ENCODE measurements around the gene IL17REL.
"Not testable (repeated sequence)": the region's sequence is repeated elsewhere in the genome, so short reads cannot be mapped to it uniquely, and the experiment has no call there.

IL17REL gene

DNA sequence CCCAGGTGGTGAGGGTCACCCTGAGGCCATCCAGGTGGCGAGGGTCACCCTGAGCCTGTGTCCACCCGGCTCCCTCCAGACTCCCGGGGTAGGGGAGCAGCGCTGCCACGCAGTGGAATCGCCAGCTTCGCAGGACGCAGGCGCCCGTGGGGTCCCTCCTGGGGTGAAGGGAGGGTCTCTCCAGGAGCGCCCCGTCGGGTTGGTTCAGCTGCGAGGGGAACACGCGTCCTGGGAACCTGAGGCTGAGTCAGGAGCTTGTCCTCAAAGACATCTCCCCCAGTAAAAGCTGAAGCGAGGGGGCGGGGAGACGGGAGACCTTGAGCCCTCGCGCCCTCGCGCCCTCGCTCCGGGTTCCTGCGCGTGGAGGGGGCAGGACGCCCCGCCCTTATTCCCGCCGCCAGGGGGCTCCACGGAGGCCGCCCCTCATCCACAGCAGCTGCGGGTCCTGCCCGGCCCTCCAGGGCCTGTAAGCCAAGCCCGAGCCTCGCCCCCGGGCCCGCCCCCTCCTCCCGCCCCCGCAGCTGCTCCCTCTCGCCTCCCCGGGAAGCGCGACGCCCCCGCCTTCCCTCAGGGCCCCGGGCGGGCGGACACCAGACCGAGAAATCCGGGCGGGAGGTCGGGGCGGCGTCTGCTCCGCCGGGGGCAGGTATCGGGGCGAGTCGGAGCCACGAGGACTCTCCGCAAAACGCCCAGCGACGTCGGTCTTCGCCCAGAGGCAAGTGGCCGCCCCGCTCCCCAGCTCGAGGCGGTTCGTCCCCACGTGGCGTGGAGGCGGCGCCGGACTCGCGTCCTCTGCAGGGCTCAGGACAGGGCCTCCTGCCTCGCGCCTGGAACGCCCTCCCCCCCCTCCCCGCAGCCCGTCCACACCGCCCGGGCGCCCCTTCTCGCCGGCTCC is 29.2 kb downstream of the IL17REL start:
- DNase-seq = no peak

DNA sequence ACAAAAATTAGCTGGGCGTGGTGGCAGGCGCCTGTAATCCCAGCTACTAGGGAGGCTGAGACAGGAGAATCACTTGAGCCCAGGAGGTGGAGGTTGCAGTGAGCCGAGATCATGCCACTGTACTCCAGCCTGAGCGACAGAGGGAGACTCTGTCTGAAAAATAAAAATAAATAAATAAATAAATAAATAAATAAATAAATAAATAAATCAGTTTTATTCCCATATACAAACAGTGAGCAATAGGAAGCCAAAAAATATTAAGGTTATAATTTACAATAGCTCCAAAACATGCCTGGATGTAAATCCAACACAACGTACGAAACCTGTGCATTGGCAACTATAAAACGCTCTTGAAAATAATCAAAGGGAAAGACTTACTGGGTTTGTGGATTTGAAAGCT is 30.8 kb downstream of the IL17REL start:
- DNase-seq = not testable (repeated sequence)

DNA sequence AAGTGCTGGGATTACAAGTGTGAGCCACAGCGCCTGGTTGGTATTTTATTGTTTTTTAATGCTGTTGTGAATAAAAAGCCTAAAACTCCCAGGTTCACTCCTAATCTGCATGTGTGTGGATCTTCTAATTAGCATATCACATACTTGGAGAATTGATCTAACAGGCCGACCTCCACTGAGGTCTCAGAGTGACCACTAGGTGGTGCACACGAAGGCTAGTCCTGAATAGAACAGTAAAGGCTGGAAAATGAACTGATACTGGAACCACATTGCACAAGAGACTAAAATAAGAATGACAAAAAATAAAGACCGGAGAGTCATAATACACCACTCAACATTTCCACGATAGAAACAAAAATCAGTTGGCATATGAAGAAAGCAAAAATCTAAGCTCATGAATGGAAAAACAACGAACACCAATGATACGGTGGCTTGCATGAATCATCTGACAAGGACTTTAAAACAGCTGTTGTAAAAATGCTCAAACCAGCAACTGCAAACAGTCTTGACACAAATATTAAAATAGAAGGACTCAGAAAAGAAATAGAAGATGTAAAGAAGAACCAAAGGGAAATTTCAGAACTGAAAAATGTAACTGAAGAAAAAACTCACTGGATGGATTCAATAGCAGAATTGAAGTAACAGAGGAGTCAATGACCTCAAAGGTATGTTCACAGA is 32.8 kb downstream of the IL17REL start:
- peak; percentile 17 for DNase-seq

DNA sequence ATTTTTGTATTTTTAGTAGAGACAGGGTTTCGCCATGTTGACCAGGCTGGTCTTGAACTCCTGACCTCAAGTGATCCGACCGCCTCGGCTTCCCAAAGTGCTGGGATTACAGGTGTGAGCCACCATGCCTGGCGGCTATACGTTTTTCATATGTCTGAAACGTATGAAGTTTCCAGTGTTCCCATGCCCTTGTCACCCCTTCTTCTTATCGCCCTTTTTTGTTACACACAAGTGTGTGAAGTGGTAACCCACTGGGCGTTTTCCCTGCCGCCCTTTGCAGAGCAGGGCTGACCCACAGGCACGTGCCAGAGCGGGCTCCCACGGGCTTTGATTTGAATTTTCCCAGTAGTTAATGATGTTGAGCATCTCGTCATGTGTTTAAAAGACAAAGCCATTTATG is 35.0 kb downstream of the IL17REL start:
- no peak for DNase-seq

DNA sequence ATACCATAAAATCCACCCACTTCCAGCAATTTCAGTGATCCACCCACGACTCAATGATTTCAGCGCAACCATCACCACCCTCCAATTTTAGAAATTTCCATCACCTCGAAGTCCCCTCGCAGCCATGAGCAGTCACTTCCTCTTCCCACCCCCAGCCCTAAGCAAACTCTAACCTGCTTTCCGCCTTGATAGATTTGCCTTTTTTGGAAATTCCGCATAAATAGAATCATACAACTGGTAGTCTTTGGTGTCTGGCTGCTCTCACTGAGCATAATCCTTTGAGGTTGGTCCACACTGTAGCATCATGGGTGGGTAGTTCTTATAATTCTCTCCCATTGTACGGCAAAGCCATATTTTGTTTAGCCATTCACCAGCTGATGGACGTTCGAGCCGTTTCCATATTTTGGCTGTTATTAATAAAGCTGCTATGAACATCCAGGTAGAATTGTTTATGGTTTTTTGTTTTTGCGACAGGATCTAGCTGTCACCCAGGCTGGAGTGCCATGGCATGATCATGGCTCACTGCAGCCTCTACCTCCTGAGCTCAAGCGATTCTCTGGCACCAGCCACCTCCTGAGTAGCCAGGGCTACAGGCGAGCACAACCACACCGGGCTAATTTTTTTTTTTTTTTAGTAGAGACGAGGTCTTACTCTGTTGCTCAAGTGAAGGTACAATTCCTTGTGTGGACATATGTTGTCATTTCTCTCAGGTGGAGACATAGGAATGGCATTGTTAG is 36.0 kb downstream of the IL17REL start:
- no peak for DNase-seq

DNA sequence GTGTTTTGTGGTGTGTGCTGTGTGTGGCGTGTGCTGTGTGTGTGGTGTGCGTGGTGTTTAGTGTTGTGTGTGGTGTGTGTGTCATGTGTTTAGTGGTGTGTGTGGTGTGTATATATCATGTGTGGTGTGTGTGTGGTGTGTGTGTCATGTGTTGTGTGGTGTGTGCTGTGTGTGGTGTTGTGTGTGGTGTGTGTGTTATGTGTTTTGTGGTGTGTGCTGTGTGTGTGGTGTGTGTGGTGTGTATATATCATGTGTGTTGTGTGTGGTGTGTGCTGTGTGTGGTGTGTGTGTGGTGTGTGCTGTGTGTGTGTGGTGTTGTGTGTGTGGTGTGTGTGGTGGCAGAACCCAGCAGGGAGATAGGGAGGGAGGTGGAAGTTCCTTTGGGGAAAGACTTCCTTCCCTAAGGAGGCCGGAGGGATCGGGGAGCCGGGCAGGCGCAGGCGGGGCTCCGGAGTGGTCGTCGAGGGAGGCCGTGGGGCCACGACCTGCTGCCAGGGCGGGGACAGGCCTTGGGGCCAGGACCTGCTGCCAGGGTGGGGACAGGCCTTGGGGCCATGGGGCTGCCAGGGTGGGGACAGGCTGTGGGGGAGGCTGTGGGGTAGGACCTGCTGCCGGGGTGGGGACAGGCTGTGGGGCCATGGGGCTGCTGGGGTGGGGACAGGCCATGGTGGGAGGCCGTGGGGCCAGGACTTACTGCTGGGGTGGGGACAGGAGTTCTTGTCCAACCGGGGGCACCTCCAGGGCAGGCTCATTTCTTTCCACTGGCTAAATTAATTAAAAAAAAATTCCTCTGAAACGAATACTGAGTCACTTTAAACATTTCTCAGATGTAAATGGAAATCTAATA is 36.8 kb downstream of the IL17REL start:
- DNase-seq = no peak

DNA sequence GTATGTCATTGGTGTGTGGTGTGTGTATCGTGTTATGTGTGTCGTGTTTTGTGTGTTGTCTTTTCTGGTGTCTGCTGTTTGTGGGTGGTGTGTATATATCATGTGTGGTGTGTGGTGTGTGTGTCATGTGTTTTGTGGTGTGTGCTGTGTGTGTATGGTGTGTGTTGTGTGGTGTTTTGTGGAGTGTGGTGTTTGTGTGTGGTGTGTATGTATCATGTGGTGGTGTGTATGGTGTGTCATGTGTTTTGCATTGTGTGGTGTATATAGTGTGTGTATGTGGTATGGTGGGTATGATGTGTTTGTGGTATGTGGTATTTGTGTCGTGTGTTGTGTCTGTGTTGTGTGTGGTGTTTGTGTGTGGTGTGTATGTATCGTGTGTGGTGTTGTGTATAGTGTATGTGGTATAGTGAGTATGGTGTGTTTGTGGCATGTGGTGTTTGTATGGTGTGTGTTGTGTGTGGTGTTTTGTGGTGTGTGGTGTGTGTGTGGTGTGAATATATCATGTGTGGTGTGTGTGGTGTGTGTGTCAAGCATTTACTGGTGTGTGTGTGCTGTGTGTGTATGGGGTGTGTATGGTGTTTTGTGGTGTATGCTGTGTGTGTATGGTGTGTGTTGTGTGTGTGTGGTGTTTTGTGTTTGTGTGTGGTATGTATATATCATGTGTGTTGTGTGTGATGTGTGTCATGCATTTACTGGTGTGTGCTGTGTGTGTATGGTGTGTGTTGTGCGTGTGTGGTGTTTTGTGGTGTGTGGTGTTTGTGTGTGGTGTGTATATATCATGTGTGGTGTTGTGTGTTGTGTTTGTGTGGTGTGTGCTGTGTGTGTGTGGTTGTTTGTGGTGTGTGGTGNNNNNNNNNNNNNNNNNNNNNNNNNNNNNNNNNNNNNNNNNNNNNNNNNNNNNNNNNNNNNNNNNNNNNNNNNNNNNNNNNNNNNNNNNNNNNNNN is 39.3 kb downstream of the IL17REL start:
- DNase-seq = no peak

DNA sequence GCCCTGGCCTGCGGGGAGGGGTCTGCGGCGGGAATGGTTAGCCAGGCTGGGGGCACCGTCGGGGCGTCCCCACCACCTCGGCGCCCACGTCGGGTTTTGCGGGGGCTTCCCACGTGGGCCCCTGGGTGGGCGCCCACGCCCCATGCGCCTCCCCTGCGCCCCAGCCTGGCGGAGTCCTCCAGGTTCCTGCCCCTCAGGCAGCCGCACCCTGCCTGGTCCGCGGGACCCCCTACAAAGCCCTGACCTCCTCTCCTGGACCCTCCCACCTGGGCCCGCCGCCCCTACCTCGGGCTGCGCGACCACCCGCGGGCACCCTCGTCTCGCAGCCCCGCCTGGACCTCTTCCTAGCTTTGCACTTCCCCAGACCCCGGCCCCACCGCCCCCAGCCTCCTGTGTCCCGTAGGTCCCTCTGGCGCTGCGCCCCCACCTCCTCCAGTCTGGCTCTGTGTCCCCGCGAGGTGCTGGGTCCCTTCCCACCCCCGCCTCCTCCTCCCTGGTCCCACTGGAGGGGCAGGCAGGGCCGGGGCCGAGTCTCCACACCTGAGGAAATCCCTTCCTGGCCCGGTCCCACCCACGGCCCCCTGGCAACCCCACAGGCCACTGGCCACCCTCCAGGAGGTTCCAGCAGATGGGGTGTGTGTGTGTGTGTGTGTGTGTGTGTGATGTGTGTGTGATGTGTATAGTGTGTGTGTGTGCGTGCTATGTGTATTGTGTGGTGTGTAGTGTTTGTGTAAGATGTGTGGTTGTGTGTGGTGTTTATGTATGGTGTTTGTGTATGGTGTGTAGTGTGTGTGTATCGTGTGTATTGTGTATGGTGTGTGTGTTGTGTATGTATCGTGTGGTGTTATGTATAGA is 40.2 kb downstream of the IL17REL start:
- DNase-seq = no peak

DNA sequence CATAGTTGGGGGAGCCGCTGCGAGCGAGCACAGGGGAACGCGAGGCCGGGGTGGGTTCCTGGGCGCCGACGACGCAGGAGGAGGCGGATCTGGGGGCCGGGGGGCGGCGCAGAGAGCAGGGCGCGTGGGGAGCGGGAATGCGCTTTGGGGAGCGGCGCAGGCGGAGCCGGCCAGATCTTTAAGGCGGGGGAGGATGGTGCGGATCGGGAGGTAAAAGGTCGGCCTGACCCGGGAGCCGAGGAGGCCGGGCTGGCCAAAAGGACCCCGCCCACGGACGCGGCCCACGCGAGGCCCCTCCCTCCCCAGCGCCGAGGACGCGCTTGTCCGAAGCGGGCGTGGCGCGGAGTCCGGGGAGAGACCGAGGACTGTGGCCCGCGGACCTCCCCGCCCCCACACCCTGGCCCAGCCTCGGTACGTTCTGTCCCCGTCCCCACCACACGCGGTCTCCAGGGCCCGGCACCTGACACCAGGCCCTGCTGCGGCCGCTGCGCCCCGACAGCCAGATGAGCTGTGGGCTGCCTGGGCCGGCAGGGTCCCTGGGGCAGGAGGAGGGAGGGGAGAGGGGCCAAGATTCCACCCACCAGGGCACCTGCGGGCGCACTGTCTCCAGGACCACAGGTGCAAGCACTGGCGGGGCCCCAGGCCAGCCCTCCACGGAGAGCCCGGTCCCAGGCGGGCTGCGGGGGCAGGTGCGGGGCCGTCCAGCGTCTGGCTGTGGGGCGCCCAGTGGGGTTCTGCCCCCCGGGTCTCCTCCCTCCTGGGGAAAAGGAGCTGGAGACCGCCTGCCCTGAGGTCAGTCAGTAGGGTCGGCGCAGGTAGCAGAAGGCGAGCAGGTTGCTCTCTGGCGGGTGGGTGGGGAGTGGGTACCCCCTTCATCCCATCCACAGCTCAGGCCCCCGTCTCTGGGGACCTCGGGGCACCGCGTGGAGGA is 41.1 kb downstream of the IL17REL start:
- no peak for DNase-seq

DNA sequence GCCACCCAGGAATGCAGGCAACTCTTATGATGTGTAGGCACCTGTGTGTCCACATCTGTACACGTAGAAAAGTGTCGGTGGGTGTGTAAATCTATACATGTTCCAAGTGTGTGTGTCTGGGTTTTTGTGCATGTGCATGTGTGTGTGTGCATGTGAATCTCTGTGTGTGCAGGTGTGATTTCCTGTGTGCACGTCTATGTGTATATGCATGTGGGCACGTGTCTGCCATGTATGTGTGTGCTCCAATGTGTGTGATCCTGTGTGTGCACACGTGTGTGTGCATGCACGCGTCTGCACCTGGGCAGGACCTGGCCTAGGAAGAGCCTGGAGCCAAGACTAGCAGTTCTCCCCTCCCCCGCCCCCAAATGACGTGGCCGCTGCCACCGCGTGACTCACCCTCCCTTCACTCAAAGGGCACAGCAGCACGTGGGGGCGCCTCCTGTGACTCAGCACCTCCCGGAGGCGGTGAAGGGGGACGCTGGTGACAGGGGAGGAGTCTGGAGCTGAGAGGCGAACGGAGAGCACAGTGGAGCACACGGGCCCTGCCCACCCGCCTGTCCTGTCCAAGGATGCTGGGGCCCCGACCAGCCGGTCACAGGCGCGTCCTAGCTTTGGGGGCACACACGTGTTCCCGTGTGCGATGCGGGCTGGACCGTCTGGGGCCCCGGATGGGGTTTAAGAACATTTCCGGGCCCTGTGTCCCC is 41.9 kb downstream of the IL17REL start:
- peak; percentile 68 for DNase-seq

DNA sequence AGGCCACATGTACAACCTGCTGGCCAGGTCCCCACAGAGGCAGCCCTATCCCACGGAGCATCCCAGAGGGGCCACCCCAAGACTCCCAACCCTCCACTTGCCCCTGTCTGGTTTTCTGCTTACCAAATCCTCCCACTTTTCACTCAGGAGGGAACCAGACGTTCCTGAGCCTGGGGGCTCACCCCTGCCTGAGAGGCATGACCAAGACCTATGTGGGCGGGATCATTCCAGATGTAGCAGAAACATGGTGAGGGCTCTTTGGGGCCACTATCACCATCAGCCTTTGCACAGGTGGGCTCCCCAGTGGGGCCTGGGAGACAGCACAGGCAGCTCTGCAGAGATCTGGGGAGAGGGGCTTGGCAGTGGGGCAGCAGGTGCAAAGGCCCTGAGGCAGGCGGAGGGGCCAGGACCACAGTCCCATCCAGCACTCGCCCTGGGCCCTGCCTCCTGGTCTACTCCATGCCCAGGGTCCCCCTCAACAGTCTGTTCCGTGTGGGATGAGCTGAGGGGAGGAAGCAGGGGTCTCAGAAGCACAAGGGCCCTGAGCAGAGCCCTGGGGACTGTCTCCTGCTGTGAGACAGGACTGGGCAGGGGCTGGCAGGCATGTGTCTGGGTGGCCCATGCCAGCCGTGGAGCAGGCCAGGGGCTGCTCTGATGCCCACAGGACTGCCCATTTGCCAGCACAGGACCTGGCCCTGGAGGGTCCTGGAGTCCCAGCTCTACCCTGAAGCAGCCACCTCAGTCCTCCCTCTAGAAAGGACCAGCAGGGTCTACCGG is 42.6 kb downstream of the IL17REL start:
- DNase-seq = no peak

DNA sequence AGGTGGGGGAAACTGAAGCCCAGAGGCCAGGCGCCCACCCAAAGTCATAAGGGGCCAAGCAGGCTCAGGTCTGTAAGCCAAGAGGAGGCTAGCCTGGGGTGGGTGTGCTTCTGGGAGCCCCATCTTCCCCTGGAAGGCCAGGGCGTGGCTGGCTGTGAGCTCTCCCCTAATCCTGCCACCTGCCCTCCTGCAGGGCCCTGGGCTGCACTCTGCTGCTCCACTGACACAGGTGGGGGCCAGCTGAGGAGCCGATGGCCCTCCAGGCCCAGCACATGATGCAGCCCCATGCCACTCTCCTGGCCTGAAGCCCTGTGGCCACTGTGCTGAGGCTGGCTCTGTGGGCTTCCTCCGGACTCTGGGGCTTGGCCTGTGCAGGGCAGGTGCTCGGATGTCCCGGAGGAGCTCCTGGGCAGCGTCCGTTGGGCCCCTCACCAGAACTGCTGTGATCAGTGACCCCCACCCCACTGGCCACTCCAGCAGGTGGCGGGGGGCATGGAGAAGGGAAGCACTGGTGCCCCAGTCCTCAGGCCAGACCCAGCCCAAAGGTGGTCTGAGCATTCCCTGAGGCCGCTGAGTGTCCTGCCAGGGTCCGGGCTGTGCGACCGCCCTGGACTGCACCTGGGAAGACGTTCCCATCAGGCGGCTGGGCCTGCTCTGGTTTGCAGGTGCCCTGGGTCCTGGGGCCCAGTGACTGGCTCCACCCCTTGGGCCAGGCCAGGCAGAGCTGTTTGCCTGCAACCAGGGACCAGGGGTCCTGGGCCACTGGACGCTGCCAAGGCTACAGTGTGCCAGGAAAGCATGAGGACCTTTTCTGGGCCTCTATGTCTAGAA is 43.5 kb downstream of the IL17REL start:
- DNase-seq = no peak

DNA sequence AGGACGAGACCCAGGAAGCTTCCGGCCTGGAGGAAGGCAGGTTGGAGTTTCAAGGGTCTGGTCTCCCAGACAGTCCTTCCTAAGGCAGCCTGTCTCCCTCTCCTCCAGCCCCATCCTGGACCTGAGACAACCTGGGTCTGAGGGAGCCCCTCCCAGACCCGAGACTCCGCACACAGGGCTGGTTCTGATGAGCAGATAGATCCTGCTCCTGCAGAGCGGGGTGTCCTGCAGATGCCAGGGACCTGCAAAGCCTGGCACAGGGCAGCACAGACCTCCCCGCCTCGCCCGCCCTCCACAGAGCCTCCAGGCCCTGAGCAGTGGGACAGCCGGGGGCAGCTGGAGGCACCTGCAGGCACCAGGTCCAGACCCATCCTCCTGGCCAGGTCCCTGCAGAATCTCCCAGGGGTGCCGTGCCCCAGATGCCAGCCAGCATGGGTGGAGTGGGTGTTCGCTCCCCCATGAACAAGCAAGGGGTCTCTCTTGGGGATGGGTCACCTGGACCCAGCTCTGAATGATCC is 44.2 kb downstream of the IL17REL start:
- no peak for DNase-seq

DNA sequence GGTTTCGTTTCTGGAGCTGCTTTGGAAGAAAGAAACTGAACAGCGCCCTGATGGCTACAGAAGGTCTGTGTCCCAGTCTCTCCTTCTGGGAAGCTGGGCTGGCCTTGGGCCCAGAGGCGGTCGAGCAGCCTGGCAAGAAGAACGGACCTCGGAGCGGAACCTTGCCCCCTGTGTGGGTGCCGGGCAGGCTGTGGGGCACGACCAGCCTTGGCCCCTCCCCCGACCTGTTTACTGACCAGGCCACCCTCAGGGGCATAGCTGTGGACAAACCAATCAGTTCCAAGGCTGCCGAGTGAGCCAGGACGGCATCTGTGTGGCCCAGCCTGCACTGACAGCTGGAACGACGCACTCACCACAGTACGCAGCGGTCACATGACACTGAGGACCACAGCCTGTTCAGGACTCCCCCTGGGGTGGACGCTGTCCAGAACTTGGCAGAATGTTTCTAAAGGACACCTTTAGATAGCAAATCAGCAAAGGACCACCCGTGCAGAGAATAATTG is 44.8 kb downstream of the IL17REL start:
- DNase-seq = no peak

DNA sequence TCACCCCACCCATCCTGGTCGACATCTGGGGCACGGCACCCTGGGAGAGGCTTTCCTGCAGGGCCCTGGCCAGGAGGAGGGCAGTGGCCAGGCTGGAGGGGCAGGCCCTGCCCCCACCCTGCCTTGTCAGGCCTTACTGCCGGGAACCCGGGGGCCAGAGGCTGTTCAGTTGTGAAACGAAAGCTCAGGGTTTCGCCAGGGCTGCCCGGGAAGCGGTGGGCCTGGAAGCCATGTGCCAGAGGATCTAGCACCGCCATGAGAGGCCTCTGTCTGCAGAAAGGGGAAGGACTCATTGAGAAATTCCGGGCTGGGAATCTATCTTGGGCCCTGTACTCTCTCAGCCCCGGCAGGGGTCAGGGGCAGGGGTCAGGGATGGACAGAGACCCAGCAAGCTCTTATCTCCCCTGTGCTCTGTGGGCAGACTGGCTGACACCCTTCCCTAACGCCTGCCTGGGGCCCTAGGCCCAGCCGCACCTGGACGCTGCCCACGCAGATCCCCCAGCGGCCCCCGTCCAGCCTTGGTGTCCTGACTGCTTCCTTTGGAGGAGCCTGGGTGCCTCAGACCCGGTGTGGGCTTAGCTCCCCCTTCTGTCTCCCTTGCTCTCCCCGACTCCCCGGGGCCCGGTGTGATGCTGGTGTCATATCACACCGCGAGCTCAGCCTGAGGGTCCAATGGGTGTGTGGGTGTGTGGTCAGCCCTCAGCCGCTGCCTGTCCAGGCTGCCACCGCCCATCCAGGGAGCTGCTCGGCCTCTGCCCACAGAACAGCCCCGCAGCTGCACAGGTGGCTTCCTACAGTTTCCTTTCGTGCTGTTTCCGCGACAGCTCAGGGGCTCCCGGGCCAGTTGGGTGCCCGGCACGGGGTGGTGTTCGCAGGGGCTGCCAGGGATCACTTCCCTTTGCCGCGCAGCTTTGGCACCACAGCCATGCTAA is 45.5 kb downstream of the IL17REL start:
- no peak for DNase-seq
